ENCODE results near the gene PLK2. TPM values are rescaled to one million over a fixed set of nuclear protein-coding genes. Genes with fewer than 3 reads are reported as not detected.

Gene PLK2
- polyA plus RNA-seq, 1 donor (not counting 4 experiments of a cell fraction or from before 2014, with no cell fraction given) = 295 TPM

DNA sequence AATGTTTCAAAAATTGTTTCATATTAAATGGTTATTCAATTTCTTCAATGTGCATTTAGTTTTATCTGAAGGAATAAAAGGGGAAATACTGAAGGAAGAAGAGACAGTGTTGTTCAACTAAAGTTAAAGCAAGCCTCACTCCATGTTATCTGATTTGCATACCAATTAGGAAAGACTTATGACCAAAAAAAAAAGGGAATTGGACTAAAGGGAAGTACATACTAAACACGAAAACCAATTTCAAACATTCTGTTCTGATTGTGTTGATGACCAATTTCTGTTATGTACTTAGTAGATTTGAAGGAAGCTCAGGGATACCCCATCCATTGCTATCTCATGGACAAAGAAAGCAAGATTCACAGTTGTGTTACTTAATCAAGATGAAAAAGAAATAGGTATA is 26.4 kb upstream of the PLK2 start:
- no peaks in the 10 kb centered on the region for H3K27me3 ChIP-seq (ENCODE audit: control insufficient read depth, extremely low read depth, insufficient read depth, low read length)

GRCh38 chr5:58484505-58484904 is 24.6 kb upstream of the PLK2 start:
- dilution Hi-C loops (cut with MboI; ENCODE audit: extremely low pct_ligation_motif_present, low sequenced_read_pairs) = no loop called here
- H3K9me1 ChIP-seq (ENCODE audit: control insufficient read depth, extremely low read depth, insufficient read depth, low read length) = no peaks in the 10 kb centered on the region
- H3K36me3 ChIP-seq (ENCODE audit: control insufficient read depth in 2 of 2, extremely low read depth in 1 of 2, insufficient read depth in 2 of 2, low read length in 2 of 2) = no peaks in the 10 kb centered on the region
- no peak for FAIRE-seq
- no peak for TF ChIP-seq EZH2 (IDR thresholded peaks at IDR 0.05; ENCODE audit: low read length)
- no peak overlapping the region for H3K27ac ChIP-seq (ENCODE audit: control insufficient read depth, insufficient read depth, low read length)
- no peaks in the 10 kb centered on the region for H3K27me3 ChIP-seq (ENCODE audit: control insufficient read depth, extremely low read depth, insufficient read depth, low read length)
- H3K9me3 ChIP-seq (ENCODE audit: control insufficient read depth, low read depth, low read length) = no peaks in the 10 kb centered on the region
- no peak overlapping the region for H3K4me3 ChIP-seq (ENCODE audit: control insufficient read depth in 2 of 3, extremely low read depth in 1 of 3, insufficient read depth in 2 of 3, low read depth in 1 of 3, low read length in 3 of 3)
- H3K4me2 ChIP-seq (ENCODE audit: control insufficient read depth, extremely low read depth, insufficient read depth, low read depth, low read length) = no peak overlapping the region
- DNase-seq (ENCODE audit: low read depth, low spot score) = no peak
- H3K4me1 ChIP-seq (ENCODE audit: control insufficient read depth, extremely low read depth, insufficient read depth, low read length) = no peaks in the 10 kb centered on the region
- no peaks in the 10 kb centered on the region for H3K79me2 ChIP-seq (ENCODE audit: control insufficient read depth, insufficient read depth, low read length)
- H2AFZ ChIP-seq (ENCODE audit: control insufficient read depth, low read length) = no peak overlapping the region
- no peak overlapping the region for H3K9ac ChIP-seq (ENCODE audit: control insufficient read depth, extremely low read depth, insufficient read depth, low read length)
- no peaks in the 10 kb centered on the region for H4K20me1 ChIP-seq (ENCODE audit: control insufficient read depth, extremely low read depth, insufficient read depth, low read length)

More for the DNA sequence above, 26.4 kb upstream of the PLK2 start:
- Histone ChIP-seq H3K4me3 (ENCODE audit: control insufficient read depth in 2 of 3, extremely low read depth in 1 of 3, insufficient read depth in 2 of 3, low read depth in 1 of 3, low read length in 3 of 3) (no peak overlapping the region), H3K79me2 (ENCODE audit: control insufficient read depth, insufficient read depth, low read length) (no peaks in the 10 kb centered on the region), H3K36me3 (ENCODE audit: control insufficient read depth in 2 of 2, extremely low read depth in 1 of 2, insufficient read depth in 2 of 2, low read length in 2 of 2) (no peaks in the 10 kb centered on the region), H2AFZ (ENCODE audit: control insufficient read depth, low read length) (no peak overlapping the region), H3K9me3 (ENCODE audit: control insufficient read depth, low read depth, low read length) (no peaks in the 10 kb centered on the region), H3K4me1 (ENCODE audit: control insufficient read depth, extremely low read depth, insufficient read depth, low read length) (no peaks in the 10 kb centered on the region), H3K4me2 (ENCODE audit: control insufficient read depth, extremely low read depth, insufficient read depth, low read depth, low read length) (no peak overlapping the region), H4K20me1 (ENCODE audit: control insufficient read depth, extremely low read depth, insufficient read depth, low read length) (no peaks in the 10 kb centered on the region), H3K27ac (ENCODE audit: control insufficient read depth, insufficient read depth, low read length) (no peak overlapping the region), H3K9ac (ENCODE audit: control insufficient read depth, extremely low read depth, insufficient read depth, low read length) (no peak overlapping the region), H3K9me1 (ENCODE audit: control insufficient read depth, extremely low read depth, insufficient read depth, low read length) (no peaks in the 10 kb centered on the region)
- DNase-seq (ENCODE audit: low read depth, low spot score) (no peak), FAIRE-seq (no peak)
- no peak for TF ChIP-seq CTCF (optimal IDR thresholded peaks at IDR 0.05 in 1 of 3, IDR thresholded peaks at IDR 0.05 in 1 of 3, conservative IDR thresholded peaks at IDR 0.05 in 1 of 3; ENCODE audit: extremely low read depth in 1 of 3, insufficient read depth in 2 of 3, low read length in 3 of 3)
- no peak for TF ChIP-seq EZH2 (IDR thresholded peaks at IDR 0.05; ENCODE audit: low read length)
- dilution Hi-C loops (cut with MboI; ENCODE audit: extremely low pct_ligation_motif_present, low sequenced_read_pairs) = no loop called here

- no peaks in the 10 kb centered on the region for H3K27me3 ChIP-seq (ENCODE audit: control insufficient read depth, extremely low read depth, insufficient read depth, low read length)
- dilution Hi-C loops (cut with MboI; ENCODE audit: extremely low pct_ligation_motif_present, low sequenced_read_pairs) = no loop called here
- DNase-seq (ENCODE audit: low read depth, low spot score) = no peak
- H2AFZ ChIP-seq (ENCODE audit: control insufficient read depth, low read length) = no peak overlapping the region
- no peak for FAIRE-seq
- no peaks in the 10 kb centered on the region for H3K9me3 ChIP-seq (ENCODE audit: control insufficient read depth, low read depth, low read length)
- H3K79me2 ChIP-seq (ENCODE audit: control insufficient read depth, insufficient read depth, low read length) = no peaks in the 10 kb centered on the region
- no peaks in the 10 kb centered on the region for H3K9me1 ChIP-seq (ENCODE audit: control insufficient read depth, extremely low read depth, insufficient read depth, low read length)
- TF ChIP-seq CTCF (optimal IDR thresholded peaks at IDR 0.05 in 1 of 3, IDR thresholded peaks at IDR 0.05 in 1 of 3, conservative IDR thresholded peaks at IDR 0.05 in 1 of 3; ENCODE audit: extremely low read depth in 1 of 3, insufficient read depth in 2 of 3, low read length in 3 of 3) (no peak), EZH2 (IDR thresholded peaks at IDR 0.05; ENCODE audit: low read length) (no peak)
- no peak overlapping the region for H3K9ac ChIP-seq (ENCODE audit: control insufficient read depth, extremely low read depth, insufficient read depth, low read length)
- no peaks in the 10 kb centered on the region for H3K36me3 ChIP-seq (ENCODE audit: control insufficient read depth in 2 of 2, extremely low read depth in 1 of 2, insufficient read depth in 2 of 2, low read length in 2 of 2)
- H3K27ac ChIP-seq (ENCODE audit: control insufficient read depth, insufficient read depth, low read length) = no peak overlapping the region
- no peaks in the 10 kb centered on the region for H3K4me1 ChIP-seq (ENCODE audit: control insufficient read depth, extremely low read depth, insufficient read depth, low read length)
- no peak overlapping the region for H3K4me3 ChIP-seq (ENCODE audit: control insufficient read depth in 2 of 3, extremely low read depth in 1 of 3, insufficient read depth in 2 of 3, low read depth in 1 of 3, low read length in 3 of 3)
- H3K4me2 ChIP-seq (ENCODE audit: control insufficient read depth, extremely low read depth, insufficient read depth, low read depth, low read length) = no peak overlapping the region
- no peaks in the 10 kb centered on the region for H4K20me1 ChIP-seq (ENCODE audit: control insufficient read depth, extremely low read depth, insufficient read depth, low read length)
Measured at GRCh38 chr5:58482536-58482935, 22.6 kb upstream of the PLK2 start.

Measured in keratinocyte (primary cell).